H1 (cell line): ENCODE results near the gene RNF149. TPM values are rescaled to one million over a fixed set of nuclear protein-coding genes. Genes with fewer than 3 reads are reported as not detected.
"Not testable (repeated sequence)": the region's sequence is repeated elsewhere in the genome, so short reads cannot be mapped to it uniquely, and the experiment has no call there.

Experiments used
- CTCF ChIA-PET: fragments of 300-600 bp; sonication (Branson Sonifier 250); formaldehyde crosslinking; loops from one replicate; lab custom pipeline; 2021; ENCODE audit not compliant: partially characterized antibody; lab: Charles Lee
- POLR2A ChIA-PET: fragments of 300-600 bp; sonication (Branson Sonifier 250); formaldehyde crosslinking; loops from one replicate; lab custom pipeline; 2021; ENCODE audit warnings: inconsistent platforms; ENCODE audit not compliant: partially characterized antibody; lab: Charles Lee
- DNase-seq, 2 experiments: peaks; one replicate each; pipeline versions ENCODE4 v3.0.0 to v3.0.0-alpha.2; 2010 to 2022; ENCODE audit warnings: low spot score in 2 of 2, low read depth in 1 of 2, mixed read lengths in 1 of 2
- FAIRE-seq: peaks from 2 replicates; lab custom pipeline; 2011; peaks lifted over from hg19 to GRCh38; lab: Jason Lieb, UNC
- H2AFZ ChIP-seq: 2 replicates; pipeline ENCODE4 v1.8.1; 2012; ENCODE audit warnings: low read length, inconsistent platforms
- H2AK5ac ChIP-seq: 2 replicates; pipeline ENCODE4 v1.6.1; 2013; ENCODE audit warnings: low read depth, low read length
- H2BK120ac ChIP-seq: replicated peaks from 2 replicates; pipeline ENCODE3; 2013; ENCODE audit warnings: low read depth, low read length, inconsistent platforms
- H2BK12ac ChIP-seq: 2 replicates; pipeline ENCODE4 v1.6.1; 2013; ENCODE audit warnings: low read depth, low read length
- H2BK15ac ChIP-seq: 2 replicates; pipeline ENCODE4 v1.6.1; 2013; ENCODE audit warnings: low read length
- H2BK20ac ChIP-seq: 2 replicates; pipeline ENCODE4 v1.6.1; 2013; ENCODE audit warnings: low read length
- H2BK5ac ChIP-seq: 2 replicates; pipeline ENCODE4 v1.6.1; 2013; ENCODE audit warnings: low read depth, low read length
- H3K14ac ChIP-seq: 2 replicates; pipeline ENCODE4 v1.6.1; 2013; ENCODE audit warnings: inconsistent platforms; ENCODE audit not compliant: insufficient read length
- H3K18ac ChIP-seq: 2 replicates; pipeline ENCODE4 v1.6.1; 2013; ENCODE audit warnings: low read length; ENCODE audit errors: extremely low read depth
- H3K23ac ChIP-seq: 2 replicates; pipeline ENCODE4 v1.6.1; 2013; ENCODE audit warnings: inconsistent platforms; ENCODE audit not compliant: insufficient read length
- H3K23me2 ChIP-seq: 2 replicates; pipeline ENCODE4 v1.6.1; 2013; ENCODE audit warnings: low read depth, low read length
- H3K27ac ChIP-seq: 2 replicates; pipeline ENCODE4 v1.6.1; 2011; ENCODE audit warnings: low read depth, low read length, inconsistent platforms
- H3K27me3 ChIP-seq, 4 experiments: replicated peaks in 1 of 4; 1 replicate in 1 of 4; 2 replicates in 3 of 4; pipeline versions ENCODE4 v1.6.1 to v1.8.1; 2011 to 2013; ENCODE audit warnings: low read length in 3 of 4, mild to moderate bottlenecking in 3 of 4, inconsistent platforms in 2 of 4, mixed read lengths in 2 of 4, moderate library complexity in 1 of 4; ENCODE audit not compliant: control insufficient read depth in 3 of 4, insufficient read depth in 3 of 4; ENCODE audit errors: extremely low read depth in 1 of 4
- H3K36me3 ChIP-seq, 4 experiments: 2 replicates each; pipeline versions ENCODE4 v1.6.1 to v1.8.1; 2011 to 2013; ENCODE audit warnings: mild to moderate bottlenecking in 4 of 4, low read length in 3 of 4, moderate library complexity in 2 of 4, control low read depth in 1 of 4, inconsistent platforms in 1 of 4; ENCODE audit not compliant: insufficient read depth in 4 of 4, control insufficient read depth in 2 of 4
- H3K4ac ChIP-seq: replicated peaks from 2 replicates; pipeline ENCODE3; 2013; ENCODE audit warnings: low read length, low read depth, mixed read lengths, inconsistent platforms; ENCODE audit not compliant: insufficient read length
- H3K4me1 ChIP-seq, 4 experiments: replicated peaks in 1 of 4; 1 replicate in 1 of 4; 2 replicates in 3 of 4; pipeline versions ENCODE4 v1.6.1 to v1.8.1; 2011 to 2013; ENCODE audit warnings: low read length in 3 of 4, inconsistent platforms in 2 of 4, mixed read lengths in 1 of 4; ENCODE audit not compliant: insufficient read depth in 4 of 4, control insufficient read depth in 3 of 4
- H3K4me2 ChIP-seq, 2 experiments: 2 replicates each; pipeline versions ENCODE4 v1.6.1 to v1.8.1; 2011 to 2013; ENCODE audit warnings: low read depth in 2 of 2, low read length in 2 of 2, control low read depth in 1 of 2, inconsistent platforms in 1 of 2, mild to moderate bottlenecking in 1 of 2; ENCODE audit not compliant: insufficient read depth in 1 of 2
- H3K4me3 ChIP-seq, 4 experiments: fragments of 200-600, 300-600 bp in 1 of 4; sonication (generic), shearing (Covaris generic), sonication (Bioruptor Twin) in 1 of 4; 2 replicates each; pipeline versions ENCODE4 v1.5.1 to v1.8.1; 2011 to 2016; ENCODE audit warnings: low read length in 4 of 4, low read depth in 3 of 4, control low read depth in 2 of 4, inconsistent platforms in 2 of 4, mild to moderate bottlenecking in 2 of 4, mixed read lengths in 1 of 4, moderate library complexity in 1 of 4; ENCODE audit not compliant: insufficient read depth in 2 of 4; ENCODE audit errors: extremely low read depth in 1 of 4
- H3K56ac ChIP-seq: replicated peaks from 2 replicates; pipeline ENCODE3; 2013; ENCODE audit warnings: low read depth, mild to moderate bottlenecking, mixed read lengths, low read length, inconsistent platforms; ENCODE audit not compliant: insufficient read length
- H3K79me1 ChIP-seq: 2 replicates; pipeline ENCODE4 v1.6.1; 2013; ENCODE audit warnings: low read depth, low read length, control low read depth
- H3K79me2 ChIP-seq, 2 experiments: 2 replicates each; pipeline versions ENCODE4 v1.6.1 to v1.8.1; 2012 to 2013; ENCODE audit warnings: low read length in 2 of 2, mild to moderate bottlenecking in 2 of 2, inconsistent platforms in 1 of 2; ENCODE audit not compliant: insufficient read depth in 2 of 2, control insufficient read depth in 1 of 2
- H3K9ac ChIP-seq, 4 experiments: replicated peaks in 1 of 4; 1 replicate in 1 of 4; 2 replicates in 3 of 4; pipeline versions ENCODE4 v1.6.1 to v1.8.1; 2011 to 2013; ENCODE audit warnings: low read depth in 3 of 4, low read length in 3 of 4, control low read depth in 2 of 4, mild to moderate bottlenecking in 2 of 4, moderate library complexity in 2 of 4, inconsistent platforms in 1 of 4; ENCODE audit errors: extremely low read depth in 1 of 4
- H3K9me3 ChIP-seq, 2 experiments: 2 replicates each; pipeline versions ENCODE4 v1.6.1 to v1.8.1; 2012 to 2013; ENCODE audit warnings: mild to moderate bottlenecking in 2 of 2, moderate library complexity in 2 of 2, control low read depth in 1 of 2, inconsistent platforms in 1 of 2, low read depth in 1 of 2, low read length in 1 of 2, mixed read lengths in 1 of 2; ENCODE audit not compliant: insufficient read depth in 2 of 2
- H4K20me1 ChIP-seq, 2 experiments: replicated peaks in 1 of 2; 2 replicates each; pipeline versions ENCODE3 to v1.8.1; 2011 to 2013; ENCODE audit warnings: inconsistent platforms in 2 of 2, low read length in 2 of 2, mild to moderate bottlenecking in 1 of 2; ENCODE audit not compliant: insufficient read depth in 2 of 2, control insufficient read depth in 1 of 2
- H4K5ac ChIP-seq: 2 replicates; pipeline ENCODE4 v1.6.1; 2013; ENCODE audit warnings: low read length, low read depth, mixed read lengths, inconsistent platforms; ENCODE audit not compliant: insufficient read length
- H4K8ac ChIP-seq: 2 replicates; pipeline ENCODE4 v1.8.0; 2013; ENCODE audit warnings: mild to moderate bottlenecking, moderate library complexity, low read length, inconsistent platforms; ENCODE audit not compliant: insufficient read depth; ENCODE audit errors: extremely low read depth
- H4K91ac ChIP-seq: replicated peaks from 2 replicates; pipeline ENCODE3; 2013; ENCODE audit warnings: low read length, mixed read lengths, inconsistent platforms; ENCODE audit not compliant: insufficient read length
- WGBS, 2 experiments: shearing (Covaris generic) in 1 of 2; methylation state at CpG; one replicate each; pipeline versions ENCODE4 v1.1.6 to v1.1.7; 2013 to 2015; ENCODE audit warnings: low lambda C conversion rate in 2 of 2, mixed read lengths in 2 of 2, inconsistent platforms in 1 of 2, low coverage in 1 of 2, missing lambda C conversion rate in 1 of 2; ENCODE audit not compliant: insufficient replicate concordance in 2 of 2, insufficient coverage in 1 of 2, insufficient read length in 1 of 2; ENCODE audit errors: extremely low coverage in 1 of 2, missing lambda C conversion rate in 1 of 2; 5-methylcytosine and 5-hydroxymethylcytosine counted together
- polyA plus RNA-seq, 7 experiments: library from polyadenylated mRNA; depleted of rRNA in 3 of 7; stranded (reverse) in 5 of 7; unstranded in 2 of 7; fragments of >200 nt in 5 of 7; fragments of 200-250 nt in 2 of 7; gene quantifications; 1 replicate in 5 of 7; 2 replicates in 1 of 7; 4 replicates in 1 of 7; pipeline versions ENCODE4 v1.2.1 to v1.2.3, GENCODE V29; 2011 to 2013; ENCODE audit warnings: missing spikeins in 2 of 7, mixed read lengths in 2 of 7
- total RNA-seq: library from RNA; stranded (reverse); fragmentation: NEBNext Ultra II Directional; extraction: Animal tissue kit (Norgen Biotek cat#: 25700); gene quantifications from 2 replicates; pipeline ENCODE4 v1.2.1, GENCODE V29; 2021

RNF149 gene
- total and polyA plus RNA-seq, 2 of the 8 experiments (the other 6 are each of a cell fraction or from before 2014, with no cell fraction given): 16.6 to 28.2 TPM

DNA sequence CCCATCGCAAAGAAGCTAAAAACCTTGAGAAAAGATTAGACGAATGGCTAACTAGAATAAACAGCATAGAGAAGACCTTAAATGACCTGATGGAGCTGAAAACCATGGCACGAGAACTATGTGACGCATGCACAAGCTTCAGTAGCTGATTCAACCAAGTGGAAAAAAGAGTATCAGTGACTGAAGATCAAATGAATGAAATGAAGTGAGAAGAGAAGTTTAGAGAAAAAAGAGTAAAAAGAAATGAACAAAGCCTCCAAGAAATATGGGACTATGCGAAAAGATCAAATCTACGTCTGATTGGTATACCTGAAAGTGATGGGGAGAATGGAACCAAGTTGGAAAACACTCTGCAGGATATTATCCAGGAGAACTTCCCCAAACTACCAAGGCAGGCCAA is 8.1 kb upstream of the RNF149 start:
- DNase-seq, H3K9me3 ChIP-seq, H3K18ac ChIP-seq, H2BK20ac ChIP-seq, H4K20me1 ChIP-seq, FAIRE-seq, H4K5ac ChIP-seq, H3K4me1 ChIP-seq, H3K23me2 ChIP-seq, H2BK120ac ChIP-seq, H2AK5ac ChIP-seq, H3K27ac ChIP-seq, CTCF ChIA-PET, H2AFZ ChIP-seq, H2BK12ac ChIP-seq, H3K4me2 ChIP-seq, H2BK15ac ChIP-seq, H3K4ac ChIP-seq, H3K4me3 ChIP-seq, H2BK5ac ChIP-seq, POLR2A ChIA-PET, H3K23ac ChIP-seq, H3K27me3 ChIP-seq, H3K36me3 ChIP-seq, H3K79me1 ChIP-seq, H4K91ac ChIP-seq, H3K14ac ChIP-seq, H3K79me2 ChIP-seq, H3K56ac ChIP-seq, H3K9ac ChIP-seq, H4K8ac ChIP-seq: not testable (repeated sequence)
- WGBS, 2 experiments: 89% methylated on average over 6 of the region's 6 CpGs; no CpG with 5 or more reads in 1 of the 2 experiments
